Activated CD8-positive, alpha-beta T cell treated with anti-CD3 and anti-CD28 coated beads for 36 hours (primary cell): ENCODE measurements around the gene BIRC5. TPM values are rescaled to one million over a fixed set of nuclear protein-coding genes. Genes with fewer than 3 reads are reported as not detected.
"Not testable (repeated sequence)": the region's sequence is repeated elsewhere in the genome, so short reads cannot be mapped to it uniquely, and the experiment has no call there.

Experiments
- ATAC-seq: fragments of 200-7000 bp; cut with Tn5 transposase; one replicate; pipeline ENCODE4 v1.10.0; 2021; ENCODE audit warnings: mild to moderate bottlenecking, moderate library complexity
- CTCF ChIA-PET: fragments of 350-600 bp; sonication (Branson Sonifier 250); formaldehyde crosslinking; loops from one replicate; lab custom pipeline; 2021; ENCODE audit warnings: antibody characterized with exemption; lab: Charles Lee
- POLR2A ChIA-PET: fragments of 350-600 bp; sonication (Branson Sonifier 250); formaldehyde crosslinking; loops from one replicate; lab custom pipeline; 2021; ENCODE audit warnings: antibody characterized with exemption; lab: Charles Lee
- DNase-seq: peaks from one replicate; pipeline ENCODE4 v3.0.0-alpha.2; 2020
- H3K27ac Mint-ChIP-seq: one replicate; pipeline ENCODE4 v1.8.0; 2021; ENCODE audit warnings: mild to moderate bottlenecking, mixed read lengths
- H3K27me3 Mint-ChIP-seq: one replicate; pipeline ENCODE4 v1.8.0; 2021; ENCODE audit warnings: mixed read lengths
- H3K36me3 Mint-ChIP-seq: one replicate; pipeline ENCODE4 v1.8.0; 2021; ENCODE audit warnings: low read depth, mixed read lengths
- H3K4me1 Mint-ChIP-seq: one replicate; pipeline ENCODE4 v1.8.0; 2021; ENCODE audit warnings: low read depth, mixed read lengths
- H3K4me3 Mint-ChIP-seq: one replicate; pipeline ENCODE4 v1.8.0; 2021; ENCODE audit warnings: mild to moderate bottlenecking, moderate library complexity, mixed read lengths
- H3K9me3 Mint-ChIP-seq: one replicate; pipeline ENCODE4 v1.8.0; 2021; ENCODE audit warnings: mixed read lengths
- intact Hi-C: fragments of 100-400 bp; cut with micrococcal nuclease; formaldehyde crosslinking; loops from one replicate; pipeline ENCODE4 v1.10.0; 2022
- total RNA-seq, 2 experiments: library from RNA; stranded (reverse); gene quantifications; one replicate each; pipeline ENCODE4 v1.2.3, GENCODE V29; 2021
- TF ChIP-seq, protein P1 (sequence below): fragments of 200-600 bp; IDR thresholded peaks from one replicate; pipeline ENCODE4 v1.8.0; 2022; ENCODE audit warnings: antibody characterized with exemption, mild to moderate bottlenecking

BIRC5 gene
- total RNA-seq, 2 experiments from 2014 or later = 90.6 to 93.7 TPM

DNA sequence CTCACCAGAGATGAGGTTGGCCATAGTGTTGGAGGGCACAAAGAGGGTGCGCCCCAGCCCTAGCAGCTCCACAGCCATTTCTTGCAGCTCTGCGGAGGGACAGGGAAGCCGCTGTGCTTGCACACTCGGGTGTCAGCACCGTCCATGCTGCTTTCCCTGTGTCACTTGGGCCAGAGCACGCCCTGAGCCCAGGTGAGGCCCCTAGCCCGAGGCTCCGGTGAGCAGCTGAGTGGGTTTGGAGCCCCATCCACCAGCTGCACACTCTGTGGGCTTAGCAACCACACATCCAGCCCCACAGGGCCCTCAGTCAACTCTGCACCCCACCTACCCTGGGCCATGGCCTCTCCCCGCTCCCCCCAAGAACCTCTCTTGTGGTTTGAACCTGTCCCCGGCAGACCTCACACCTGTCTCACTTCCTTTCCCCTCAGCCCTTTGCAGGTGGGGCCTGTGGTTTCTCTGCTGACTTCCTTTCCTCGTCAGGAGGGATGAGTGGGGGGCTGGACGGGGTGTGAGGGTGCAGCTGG is 38.1 kb downstream of the BIRC5 start:
- H3K4me1 Mint-ChIP-seq = peaks cover 32% of the 10 kb centered on the region
- ATAC-seq (peak; percentile 50), DNase-seq (peak; percentile 77)
- TF ChIP-seq, protein P1, sequence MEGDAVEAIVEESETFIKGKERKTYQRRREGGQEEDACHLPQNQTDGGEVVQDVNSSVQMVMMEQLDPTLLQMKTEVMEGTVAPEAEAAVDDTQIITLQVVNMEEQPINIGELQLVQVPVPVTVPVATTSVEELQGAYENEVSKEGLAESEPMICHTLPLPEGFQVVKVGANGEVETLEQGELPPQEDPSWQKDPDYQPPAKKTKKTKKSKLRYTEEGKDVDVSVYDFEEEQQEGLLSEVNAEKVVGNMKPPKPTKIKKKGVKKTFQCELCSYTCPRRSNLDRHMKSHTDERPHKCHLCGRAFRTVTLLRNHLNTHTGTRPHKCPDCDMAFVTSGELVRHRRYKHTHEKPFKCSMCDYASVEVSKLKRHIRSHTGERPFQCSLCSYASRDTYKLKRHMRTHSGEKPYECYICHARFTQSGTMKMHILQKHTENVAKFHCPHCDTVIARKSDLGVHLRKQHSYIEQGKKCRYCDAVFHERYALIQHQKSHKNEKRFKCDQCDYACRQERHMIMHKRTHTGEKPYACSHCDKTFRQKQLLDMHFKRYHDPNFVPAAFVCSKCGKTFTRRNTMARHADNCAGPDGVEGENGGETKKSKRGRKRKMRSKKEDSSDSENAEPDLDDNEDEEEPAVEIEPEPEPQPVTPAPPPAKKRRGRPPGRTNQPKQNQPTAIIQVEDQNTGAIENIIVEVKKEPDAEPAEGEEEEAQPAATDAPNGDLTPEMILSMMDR = no peak
- H3K27me3 Mint-ChIP-seq = no peaks in the 10 kb centered on the region
- ChIA-PET POLR2A (interaction anchor here (0.8 to 1.5 kb wide), 4 partner anchors 26 to 199 kb away, joined by 3 read pairs; no protein-coding TSS in a partner anchor), CTCF (interaction anchor here (0.9 to 3.5 kb wide), 28 partner anchors 11 to 455 kb away, joined by 3 to 23 read pairs (median 6); partner anchors contain the start of genes BIRC5 and TMC8)
- peak overlapping the region; percentile 45 for H3K27ac Mint-ChIP-seq
- intact Hi-C loops = loop anchor here (5.0 kb wide), 1 partner anchor 170 kb away; no protein-coding TSS in a partner anchor
- no peaks in the 10 kb centered on the region for H3K36me3 Mint-ChIP-seq
- no peaks in the 10 kb centered on the region for H3K9me3 Mint-ChIP-seq
- peak overlapping the region; percentile 2 for H3K4me3 Mint-ChIP-seq

DNA sequence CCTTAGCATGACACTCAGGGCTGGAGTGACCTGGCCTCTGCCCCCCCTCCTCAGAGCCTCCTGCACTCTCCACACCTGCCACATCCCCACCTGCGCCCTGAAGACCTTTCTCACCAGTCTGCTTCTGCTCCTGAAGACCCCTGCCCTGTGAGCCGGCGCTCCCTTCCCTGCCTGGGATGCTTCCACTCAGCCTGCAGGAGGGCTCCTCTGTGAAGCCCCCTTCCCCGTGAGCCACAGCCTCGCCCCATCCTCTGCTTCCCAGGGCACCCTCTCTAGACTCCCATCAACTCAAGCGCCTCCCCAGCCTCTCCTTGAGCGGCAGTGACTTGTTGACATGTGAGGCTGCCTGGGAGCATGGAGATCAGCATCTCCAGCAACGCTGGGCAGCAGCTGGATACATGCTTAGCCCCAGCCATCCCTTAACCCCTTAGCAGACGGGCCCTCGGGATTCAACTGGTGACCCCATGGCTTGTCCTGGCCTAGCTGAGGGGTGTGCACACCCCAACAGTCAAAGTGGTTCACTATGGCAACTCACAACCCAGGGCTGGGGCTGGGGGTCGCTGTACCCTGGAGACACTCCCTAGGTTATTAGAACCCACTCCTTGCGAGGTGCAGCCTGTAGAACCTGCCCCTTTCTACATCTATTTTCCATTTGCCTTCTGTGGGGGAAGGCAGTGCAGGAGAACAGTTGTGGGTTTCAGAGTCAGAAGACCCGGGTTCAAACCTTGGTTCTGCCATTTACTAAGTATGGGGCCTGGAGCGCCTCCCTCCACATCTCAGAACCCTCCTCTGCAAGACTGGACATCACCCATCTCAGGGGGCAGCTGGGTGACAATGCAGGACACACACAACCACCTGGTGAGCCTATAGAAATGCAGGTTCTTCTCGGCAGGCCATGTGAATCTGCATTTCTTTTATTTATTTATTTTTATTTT is 38.9 kb downstream of the BIRC5 start:
- CTCF ChIA-PET = interaction anchor here (1.7 to 2.4 kb wide), 3 partner anchors 108 to 168 kb away, joined by 4 to 17 read pairs (median 10); partner anchors contain the start of gene TMC8
- ATAC-seq = no peak

DNA sequence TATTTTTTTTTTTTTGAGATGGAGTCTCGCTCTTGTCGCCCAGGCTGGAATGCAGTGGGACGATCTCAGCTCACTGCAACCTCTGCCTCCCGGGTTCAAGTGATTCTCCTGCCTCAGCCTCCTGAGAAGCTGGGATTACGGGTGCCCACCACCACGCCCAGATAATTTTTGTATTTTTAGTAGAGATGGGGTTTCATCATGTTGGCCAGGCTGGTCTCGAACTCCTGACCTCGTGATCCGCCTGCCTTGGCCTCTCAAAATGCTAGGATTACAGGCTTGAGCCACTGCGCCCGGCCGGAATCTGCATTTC is 39.5 kb downstream of the BIRC5 start:
- H3K36me3 Mint-ChIP-seq, ATAC-seq, CTCF ChIA-PET, H3K27me3 Mint-ChIP-seq, H3K9me3 Mint-ChIP-seq, DNase-seq: not testable (repeated sequence)
- H3K27ac Mint-ChIP-seq = peak overlapping the region; percentile 81
- POLR2A ChIA-PET = interaction anchor here (1.3 kb wide), 1 partner anchor 168 kb away, joined by 4 read pairs; no protein-coding TSS in a partner anchor
- peaks cover 39% of the 10 kb centered on the region for H3K4me1 Mint-ChIP-seq
- intact Hi-C loops = loop anchor here (5.0 kb wide), 1 partner anchor 169 kb away; no protein-coding TSS in a partner anchor
- peak overlapping the region; percentile 75 for H3K4me3 Mint-ChIP-seq

More for the DNA sequence above, 38.9 kb downstream of the BIRC5 start:
- Mint-ChIP-seq H3K4me1 (peaks cover 35% of the 10 kb centered on the region), H3K27me3 (no peaks in the 10 kb centered on the region), H3K27ac (peak overlapping the region; percentile 79), H3K4me3 (peak overlapping the region; percentile 75), H3K36me3 (no peaks in the 10 kb centered on the region), H3K9me3 (no peaks in the 10 kb centered on the region)
- intact Hi-C loops = loop anchor here (5.0 kb wide), 1 partner anchor 169 kb away; no protein-coding TSS in a partner anchor
- POLR2A ChIA-PET = interaction anchor here (1.3 to 1.5 kb wide), 2 partner anchors 132 to 168 kb away, joined by 3 to 4 read pairs; no protein-coding TSS in a partner anchor
- TF ChIP-seq, protein P1 = no peak
- peak; percentile 30 for DNase-seq

DNA sequence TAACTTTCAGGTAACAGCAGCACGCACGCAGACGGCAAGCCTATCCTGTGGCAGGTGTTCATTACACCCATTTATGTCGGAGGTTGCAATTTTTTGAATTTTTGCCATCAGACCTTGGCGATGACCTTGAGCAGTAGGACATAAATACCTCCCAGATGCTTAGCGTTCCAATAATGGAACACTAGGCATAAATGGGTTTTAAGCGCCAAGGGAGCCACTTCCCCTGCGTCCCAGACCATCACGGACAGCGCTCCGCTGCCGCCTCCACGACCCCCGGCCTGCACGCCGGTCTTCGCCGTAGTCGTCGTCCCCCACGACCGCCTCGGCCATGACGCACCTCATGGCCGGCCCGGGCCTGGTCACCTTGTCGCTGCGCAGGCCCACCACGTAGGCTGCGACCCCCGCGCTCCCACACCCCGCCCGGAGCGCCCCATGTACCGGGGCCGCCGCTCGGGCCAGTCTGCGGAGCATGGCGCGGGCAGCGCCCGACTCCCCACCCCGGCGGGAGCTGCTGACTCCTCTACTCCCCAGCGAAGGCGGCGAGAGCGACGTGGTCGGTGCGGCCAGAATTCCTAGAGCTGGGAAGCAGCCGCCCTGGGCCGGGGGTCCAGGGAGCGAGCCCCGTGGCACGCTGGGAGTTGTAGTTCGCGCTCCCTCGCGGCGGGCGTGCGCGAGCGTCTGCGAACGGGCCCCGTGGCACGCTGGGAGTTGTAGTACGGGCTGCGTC is 40.1 kb downstream of the BIRC5 start:
- Mint-ChIP-seq H3K27ac (peak overlapping the region; percentile 81), H3K4me3 (peak overlapping the region; percentile 75), H3K36me3 (no peaks in the 10 kb centered on the region), H3K4me1 (peaks cover 40% of the 10 kb centered on the region), H3K27me3 (no peaks in the 10 kb centered on the region), H3K9me3 (no peaks in the 10 kb centered on the region)
- DNase-seq (peak; percentile 88), ATAC-seq (peak; percentile 66)
- ChIA-PET POLR2A (interaction anchor here (1.0 to 1.6 kb wide), 5 partner anchors 9 to 1166 kb away, joined by 3 to 4 read pairs (median 3); no protein-coding TSS in a partner anchor), CTCF (interaction anchor here (1.2 kb wide), 1 partner anchor 168 kb away, joined by 3 read pairs; no protein-coding TSS in a partner anchor)
- intact Hi-C loops = loop anchor here (5.0 kb wide), 1 partner anchor 168 kb away; no protein-coding TSS in a partner anchor
- TF ChIP-seq, protein P1 = no peak
